Measurements from ENCODE around the gene ZRANB1.
"Not testable (repeated sequence)": the region's sequence is repeated elsewhere in the genome, so short reads cannot be mapped to it uniquely, and the experiment has no call there.

The ZRANB1 gene

GRCh38 chr10:124941823-124942222 is at the start of gene ZRANB1:
ZRANB1 (plus strand) TSS chr10:124942123; CDS start chr10:124942494, 371 bp downstream.
- no peak for DNase-seq (ENCODE audit: low spot score)

GRCh38 chr10:124892905-124893304 is 49.0 kb upstream of the ZRANB1 start:
- no peak for DNase-seq (ENCODE audit: low spot score)

- no peak for DNase-seq (ENCODE audit: low spot score)
Measured at GRCh38 chr10:124894569-124895215, 47.2 kb upstream of the ZRANB1 start.

- DNase-seq (ENCODE audit: low spot score), result no peak
Measured at GRCh38 chr10:124896751-124897150, 45.2 kb upstream of the ZRANB1 start.

GRCh38 chr10:124898471-124898870 is 43.5 kb upstream of the ZRANB1 start:
- DNase-seq (ENCODE audit: low spot score), result no peak

GRCh38 chr10:124899151-124899550 is 42.8 kb upstream of the ZRANB1 start:
- DNase-seq (ENCODE audit: low spot score), result no peak

- DNase-seq (ENCODE audit: low spot score), result no peak
Measured at GRCh38 chr10:124902462-124902861, 39.5 kb upstream of the ZRANB1 start.

GRCh38 chr10:124903111-124903510 is 38.8 kb upstream of the ZRANB1 start:
- no peak for DNase-seq (ENCODE audit: low spot score)

GRCh38 chr10:124904796-124905195 is 37.1 kb upstream of the ZRANB1 start:
- no peak for DNase-seq (ENCODE audit: low spot score)

- peak; percentile 77 for DNase-seq (ENCODE audit: low spot score)
Measured at GRCh38 chr10:124906551-124907001, 35.3 kb upstream of the ZRANB1 start.

GRCh38 chr10:124909563-124909962 is 32.4 kb upstream of the ZRANB1 start:
- no peak for DNase-seq (ENCODE audit: low spot score)

- DNase-seq (ENCODE audit: low spot score), result peak; percentile 42
Measured at GRCh38 chr10:124911124-124912067, 30.5 kb upstream of the ZRANB1 start.

GRCh38 chr10:124912101-124912886 is 29.6 kb upstream of the ZRANB1 start:
- DNase-seq (ENCODE audit: low spot score), result no peak

GRCh38 chr10:124913167-124913566 is 28.8 kb upstream of the ZRANB1 start:
- no peak for DNase-seq (ENCODE audit: low spot score)

- not testable (repeated sequence) for DNase-seq (ENCODE audit: low spot score)
Measured at GRCh38 chr10:124914398-124914797, 27.5 kb upstream of the ZRANB1 start.

GRCh38 chr10:124916098-124916584 is 25.8 kb upstream of the ZRANB1 start:
- no peak for DNase-seq (ENCODE audit: low spot score)

- DNase-seq (ENCODE audit: low spot score), result peak; percentile 99
Measured at GRCh38 chr10:124916585-124917427, 25.1 kb upstream of the ZRANB1 start.

GRCh38 chr10:124917428-124918190 is 24.3 kb upstream of the ZRANB1 start:
- DNase-seq (ENCODE audit: low spot score), result peak; percentile 31

GRCh38 chr10:124918191-124918830 is 23.6 kb upstream of the ZRANB1 start:
- peak; percentile 76 for DNase-seq (ENCODE audit: low spot score)

- no peak for DNase-seq (ENCODE audit: low spot score)
Measured at GRCh38 chr10:124918906-124919305, 23.0 kb upstream of the ZRANB1 start.

Measured in AG08395 (cell line).